NOMO-1 treated with dmso at 0.1 percent for 144 hours (cell line): ENCODE data around the gene CCDC40.

Source experiments
- DNase-seq: peaks from one replicate; lab custom pipeline; 2025; ENCODE audit not compliant: unreplicated experiment; lab: John Stamatoyannopoulos, UW

Gene CCDC40

DNA sequence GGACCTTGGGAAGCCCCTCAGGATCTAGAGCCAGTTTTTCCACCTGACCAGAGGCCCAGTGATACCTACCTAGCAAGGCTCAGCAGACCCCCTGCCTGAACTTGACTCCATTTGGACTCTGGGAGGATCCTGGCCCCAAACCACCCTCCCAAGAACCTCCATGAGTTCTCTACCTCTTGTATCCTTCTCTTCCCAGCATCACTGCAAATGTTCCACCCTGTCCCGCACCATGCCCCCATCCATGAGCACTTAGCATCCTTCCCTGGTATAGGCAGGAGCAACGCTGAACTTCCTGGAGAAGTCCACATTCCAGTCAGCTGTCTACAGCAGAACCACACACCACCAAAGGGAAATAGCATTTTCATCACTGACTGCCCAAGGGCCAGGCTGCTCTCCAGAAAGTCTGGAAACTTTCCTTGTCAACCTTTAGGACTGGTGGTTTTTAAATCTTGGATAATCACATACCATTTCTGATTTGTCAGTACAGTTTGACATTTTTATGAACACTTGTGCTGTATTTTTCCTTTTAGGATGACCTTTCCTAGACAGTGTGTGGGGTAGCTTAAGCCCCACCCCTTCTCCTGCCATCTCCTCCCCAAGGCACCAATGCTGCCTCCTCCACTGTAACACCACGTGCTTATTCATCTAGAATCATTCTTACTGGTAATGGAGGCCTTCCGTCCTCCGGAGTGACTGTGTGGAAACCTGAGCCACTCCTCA, 96.6 kb downstream of the CCDC40 start:
- no peak for DNase-seq

DNA sequence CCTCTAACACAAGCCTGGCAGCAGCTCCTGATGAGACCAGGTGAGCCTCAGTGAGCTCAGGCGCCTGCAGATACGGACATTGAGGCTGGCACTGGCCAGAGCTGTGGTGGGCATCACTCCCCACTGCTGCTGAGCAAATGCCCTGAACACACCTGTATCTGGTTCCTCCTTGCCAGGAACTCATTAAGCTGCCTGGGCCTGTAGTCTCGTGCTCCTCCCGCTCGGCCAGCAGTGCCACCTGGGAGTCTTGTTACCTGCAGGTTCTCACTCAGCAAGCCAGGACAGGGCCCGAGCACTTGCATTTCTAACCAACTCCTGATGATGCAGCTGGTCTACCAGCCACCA, 97.2 kb downstream of the CCDC40 start:
- no peak for DNase-seq

DNA sequence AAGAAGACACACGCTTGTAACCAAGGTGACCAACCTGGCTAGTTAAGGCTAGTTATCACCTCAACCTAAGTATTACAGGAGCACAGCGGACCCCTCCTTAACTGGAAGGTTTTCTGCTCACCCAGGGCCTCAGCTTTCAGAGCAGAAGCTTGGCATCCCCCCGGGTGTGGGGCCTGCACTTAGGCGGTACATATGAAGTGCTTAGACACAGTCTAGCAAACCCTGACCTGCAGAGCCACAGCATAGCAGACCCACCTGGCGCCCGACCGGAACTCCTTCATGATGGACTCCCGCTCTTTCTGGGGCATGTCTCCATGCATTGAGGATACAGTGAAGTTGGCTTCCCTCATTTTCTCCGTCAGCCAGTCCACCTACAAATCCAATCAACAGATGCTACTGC, 100.7 kb downstream of the CCDC40 start:
- DNase-seq, result no peak

DNA sequence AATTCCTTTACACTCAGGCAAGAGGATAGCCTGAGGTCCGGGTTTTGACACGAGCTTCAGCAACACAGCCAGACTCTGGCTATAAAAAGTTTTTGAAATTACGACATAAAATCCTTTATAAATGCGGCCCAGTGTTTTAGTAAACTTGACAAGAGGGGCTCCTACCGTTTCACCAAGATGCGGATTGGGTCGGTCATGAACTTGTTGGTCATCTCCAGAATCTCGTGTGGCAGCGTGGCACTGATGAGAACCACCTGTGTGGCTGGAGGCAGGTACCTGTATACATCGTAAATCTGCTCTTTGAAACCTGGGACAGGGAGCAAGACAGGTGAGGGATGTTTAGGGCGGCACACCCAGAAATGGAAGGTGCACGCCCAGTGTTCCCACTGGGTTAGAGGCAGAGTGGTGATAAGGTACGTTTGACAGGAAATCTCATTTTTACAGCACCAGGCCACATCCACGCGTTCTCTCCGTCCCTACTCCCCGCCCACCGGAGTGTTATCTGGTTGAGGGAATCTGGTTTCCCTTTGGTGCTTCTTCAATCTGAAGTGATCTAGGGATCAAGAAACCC, 102.5 kb downstream of the CCDC40 start:
- DNase-seq, result no peak

DNA sequence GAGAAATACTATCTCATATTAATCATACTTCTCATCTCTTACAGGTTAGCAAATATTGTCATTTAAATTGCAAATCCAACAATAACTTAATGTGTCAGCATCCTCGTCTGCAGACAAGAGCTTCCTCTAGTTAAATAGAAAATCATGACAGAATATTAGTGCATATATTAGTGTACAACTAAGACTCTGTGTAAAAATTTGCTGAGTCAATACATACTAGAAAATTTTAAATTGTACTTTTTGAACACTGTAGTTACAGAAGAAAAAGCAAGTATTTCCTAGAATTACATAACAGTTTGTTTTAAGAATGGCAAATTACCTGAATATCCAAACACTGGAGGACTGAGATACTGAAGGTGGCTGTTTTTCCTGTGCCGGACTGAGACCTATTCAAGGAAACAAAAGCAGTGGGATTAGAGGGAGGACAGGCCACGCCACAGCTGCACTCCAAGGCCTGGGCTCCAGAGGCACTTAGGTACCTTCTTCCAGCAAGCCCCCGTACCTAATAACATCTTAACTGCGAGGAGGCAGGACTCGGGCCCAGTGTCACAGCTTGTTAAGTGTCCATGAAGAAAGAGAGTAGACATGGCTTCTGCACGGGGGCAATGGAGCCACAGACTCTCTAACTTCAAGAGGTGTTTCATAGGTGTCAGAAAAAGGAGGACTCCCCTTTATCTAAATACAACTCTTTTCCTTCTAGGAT, 105.2 kb downstream of the CCDC40 start:
- no peak for DNase-seq

DNA sequence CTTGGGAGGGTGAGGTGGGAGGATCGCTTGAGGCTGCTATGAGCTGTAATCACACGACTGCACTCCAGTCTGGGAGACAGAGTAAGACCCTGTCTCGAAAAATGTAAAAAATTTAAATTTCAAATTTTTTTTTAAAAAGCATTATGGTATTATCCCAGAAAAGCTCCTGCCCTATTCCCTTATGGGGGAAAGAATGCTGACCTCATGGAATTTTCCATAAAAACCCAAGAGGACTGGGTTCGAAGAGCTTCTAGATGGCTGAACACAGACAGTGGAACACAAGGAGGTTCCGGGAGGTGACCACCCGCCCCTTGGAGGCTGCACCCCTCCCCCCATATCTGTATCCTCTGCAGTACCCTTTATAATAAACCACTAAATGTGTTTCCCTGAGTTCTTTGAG, 106.5 kb downstream of the CCDC40 start:
- DNase-seq, result no peak

DNA sequence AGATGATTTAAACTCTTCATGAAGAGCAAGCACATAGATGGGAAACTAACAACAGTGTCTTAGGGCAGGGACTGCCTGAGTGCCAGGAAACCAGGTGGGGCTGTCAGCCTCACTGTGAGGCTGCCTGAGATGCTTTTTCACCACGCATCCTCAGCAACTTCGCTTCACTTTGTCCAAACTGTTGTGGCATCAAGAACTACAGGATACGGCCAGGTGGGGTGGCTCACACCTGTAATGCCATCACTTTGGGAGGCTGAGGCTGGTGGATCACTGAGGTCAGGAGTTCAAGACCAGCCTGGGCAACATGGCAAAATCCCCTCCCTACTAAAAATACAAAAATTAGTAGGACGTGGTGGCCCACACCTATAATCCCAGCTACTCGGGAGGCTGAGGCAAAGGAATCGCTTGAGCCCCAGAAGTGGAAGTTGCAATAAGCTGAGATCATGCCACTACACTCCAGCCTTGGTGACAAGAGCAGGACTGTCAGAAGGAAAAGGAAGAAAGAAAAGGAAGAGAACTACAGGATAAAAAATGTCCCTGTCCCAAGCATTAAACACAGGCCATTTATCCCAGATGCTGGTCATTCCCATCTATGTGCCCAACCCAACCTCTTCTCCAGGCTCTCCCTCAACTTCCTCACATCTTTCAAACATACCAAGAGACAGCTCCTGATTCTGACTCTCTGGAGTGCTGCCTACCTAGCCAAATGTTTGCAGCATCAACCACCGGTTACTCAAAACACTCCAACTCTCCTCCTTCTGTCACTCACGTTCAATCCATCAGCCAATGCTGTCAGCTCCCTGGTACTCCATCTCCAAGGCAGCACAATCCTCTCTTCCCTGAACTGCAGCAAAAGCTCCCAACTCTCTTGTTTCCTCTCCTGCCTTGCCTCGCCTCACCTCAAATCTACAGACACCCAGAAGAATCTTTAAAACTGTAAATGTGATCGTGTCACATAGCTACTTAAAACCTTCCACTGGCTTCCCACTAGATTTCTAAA, 108.9 kb downstream of the CCDC40 start:
- no peak for DNase-seq

DNA sequence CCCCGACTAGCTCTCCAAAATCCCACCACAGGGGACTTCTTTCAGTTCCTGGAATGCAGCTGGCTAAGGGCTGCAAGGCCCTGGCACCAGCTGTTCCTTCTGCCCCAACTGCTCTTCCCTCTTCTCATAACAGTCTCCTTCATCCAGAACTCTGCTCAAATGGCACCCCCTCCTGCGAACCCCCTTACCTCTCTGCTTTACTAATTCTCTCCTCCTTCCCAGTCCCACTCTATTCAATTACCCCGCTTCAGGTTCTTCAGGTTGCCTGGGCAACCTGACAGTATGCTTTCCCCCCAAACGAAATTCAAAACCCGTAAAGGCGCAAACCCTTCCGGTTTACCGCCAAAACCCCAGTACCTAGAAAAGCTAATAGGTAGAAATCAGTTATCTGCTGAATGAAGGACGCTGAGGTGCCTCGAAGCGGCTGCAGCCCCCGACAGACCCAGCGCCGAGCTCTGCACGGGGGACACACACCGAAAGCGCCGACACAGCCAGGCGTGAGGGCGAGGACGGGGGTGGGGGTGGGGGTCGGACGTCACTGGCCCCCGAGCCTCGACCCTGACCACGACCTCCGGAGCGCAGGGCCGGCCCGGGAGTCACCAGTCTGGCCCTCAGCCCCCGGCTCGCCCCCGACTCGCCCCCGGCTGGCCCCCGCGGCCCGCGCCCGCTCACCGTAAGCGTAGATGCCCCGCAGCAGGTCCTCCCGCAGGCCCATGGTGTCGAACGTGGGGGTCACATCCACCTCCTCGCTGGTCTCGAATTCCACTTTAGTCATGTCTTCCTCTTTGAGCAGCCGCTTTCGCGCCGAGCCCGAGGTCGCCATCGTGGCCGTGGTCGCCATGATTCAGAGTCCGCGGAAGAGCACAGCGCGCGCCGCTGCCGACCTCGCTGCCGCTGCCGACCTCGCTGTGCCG, 109.9 kb downstream of the CCDC40 start:
- DNase-seq, result peak; percentile 2

DNA sequence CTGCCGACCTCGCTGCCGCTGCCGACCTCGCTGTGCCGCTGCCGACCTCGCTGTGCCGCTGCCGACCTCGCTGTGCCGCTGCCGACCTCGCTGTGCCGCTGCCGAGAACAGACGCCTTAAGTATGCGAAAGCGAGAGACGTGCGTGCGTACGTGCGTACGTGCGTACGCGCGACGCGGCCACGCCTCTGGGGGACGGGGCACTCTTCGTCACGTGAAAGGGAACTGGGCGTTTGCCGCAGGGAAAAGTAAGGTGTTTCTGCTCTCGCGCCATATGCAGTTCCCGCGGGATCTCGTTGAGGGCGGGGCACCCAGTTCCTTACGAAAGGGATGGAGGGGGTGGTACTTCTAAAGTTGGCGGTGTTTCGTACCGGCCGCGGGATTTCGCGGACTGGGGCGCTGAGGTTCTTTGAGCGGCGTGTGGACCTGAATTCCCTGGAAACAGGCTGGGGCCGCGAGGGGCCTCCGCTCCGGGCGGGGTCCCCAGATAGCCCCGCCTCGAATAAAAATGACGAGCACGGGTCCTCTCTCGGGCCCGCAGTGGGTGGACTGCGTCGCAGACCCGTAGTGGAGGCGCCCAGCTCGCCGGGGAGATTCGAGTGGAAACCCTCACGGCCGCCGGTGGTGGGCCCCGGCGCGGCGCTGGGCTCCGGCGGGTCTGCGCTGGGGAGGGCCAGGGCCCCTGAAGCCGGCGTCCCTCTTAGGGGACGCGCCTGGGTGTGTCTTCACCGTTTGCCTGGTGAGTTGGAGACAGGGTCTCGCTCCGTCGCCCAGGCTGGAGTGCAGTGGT, 110.8 kb downstream of the CCDC40 start, which contains the start of gene EIF4A3:
TSS of gene EIF4A3 (minus strand) at position 94 of the 788 bp plus-strand sequence. CDS start 167 bp downstream, outside the sequence.
- peak; percentile 96 for DNase-seq
